H9 (cell line): ENCODE results near the gene GPAT2. TPM values are rescaled to one million over a fixed set of nuclear protein-coding genes. Genes with fewer than 3 reads are reported as not detected.
"Not testable (repeated sequence)": the region's sequence is repeated elsewhere in the genome, so short reads cannot be mapped to it uniquely, and the experiment has no call there.

Source experiments
- DNase-seq: peaks from one replicate; pipeline ENCODE4 v3.0.0-alpha.2; 2017
- H2AFZ ChIP-seq: one replicate; pipeline ENCODE4 v1.6.1; 2013; ENCODE audit warnings: mild to moderate bottlenecking, low read length, control low read depth, moderate library complexity
- H2AK5ac ChIP-seq: 2 replicates; pipeline ENCODE4 v1.6.1; 2013; ENCODE audit warnings: low read length, control low read depth, mixed read lengths; ENCODE audit not compliant: insufficient read length
- H2BK120ac ChIP-seq: one replicate; pipeline ENCODE4 v1.6.1; 2013; ENCODE audit warnings: low read depth, mild to moderate bottlenecking, low read length, control low read depth, inconsistent platforms; ENCODE audit not compliant: poor library complexity, severe bottlenecking
- H2BK12ac ChIP-seq: 2 replicates; pipeline ENCODE4 v1.6.1; 2013; ENCODE audit warnings: low read length, control low read depth, mixed read lengths, low read depth; ENCODE audit not compliant: insufficient read length
- H2BK15ac ChIP-seq: 2 replicates; pipeline ENCODE4 v1.6.1; 2013; ENCODE audit warnings: low read depth, low read length, control low read depth
- H2BK20ac ChIP-seq: one replicate; pipeline ENCODE4 v1.6.1; 2013; ENCODE audit warnings: low read depth, mild to moderate bottlenecking, low read length, control low read depth, inconsistent platforms; ENCODE audit not compliant: poor library complexity, severe bottlenecking
- H2BK5ac ChIP-seq: 2 replicates; pipeline ENCODE4 v1.6.1; 2013; ENCODE audit warnings: low read length, control low read depth, mixed read lengths; ENCODE audit not compliant: insufficient read length
- H3K14ac ChIP-seq: 2 replicates; pipeline ENCODE4 v1.6.1; 2013; ENCODE audit warnings: low read length, control low read depth; ENCODE audit not compliant: insufficient read depth
- H3K18ac ChIP-seq: 2 replicates; pipeline ENCODE4 v1.6.1; 2013; ENCODE audit warnings: low read depth, mild to moderate bottlenecking, mixed read lengths, low read length, control low read depth; ENCODE audit not compliant: insufficient read length
- H3K23ac ChIP-seq: 2 replicates; pipeline ENCODE4 v1.6.1; 2013; ENCODE audit warnings: low read length, control low read depth, mixed read lengths, low read depth; ENCODE audit not compliant: insufficient read length
- H3K23me2 ChIP-seq: 2 replicates; pipeline ENCODE4 v1.6.1; 2013; ENCODE audit warnings: low read depth, mild to moderate bottlenecking, mixed read lengths, low read length, control low read depth; ENCODE audit not compliant: insufficient read length, poor library complexity, severe bottlenecking
- H3K27ac ChIP-seq: 2 replicates; pipeline ENCODE4 v1.5.1; 2013; ENCODE audit warnings: low read length, control low read depth, mixed read lengths, low read depth; ENCODE audit not compliant: insufficient read length
- H3K27me3 ChIP-seq: 2 replicates; pipeline ENCODE4 v1.6.1; 2013; ENCODE audit warnings: low read length, control low read depth, inconsistent platforms; ENCODE audit not compliant: insufficient read depth
- H3K4ac ChIP-seq: 2 replicates; pipeline ENCODE4 v1.6.1; 2013; ENCODE audit warnings: low read depth, mild to moderate bottlenecking, control low read depth, inconsistent platforms, low read length, moderate library complexity
- H3K4me1 ChIP-seq: 2 replicates; pipeline ENCODE4 v1.6.1; 2013; ENCODE audit warnings: low read length, control low read depth, inconsistent platforms; ENCODE audit not compliant: insufficient read depth
- H3K4me2 ChIP-seq: 2 replicates; pipeline ENCODE4 v1.6.1; 2013; ENCODE audit warnings: low read length, control low read depth, mixed read lengths; ENCODE audit not compliant: insufficient read length, insufficient read depth
- H3K56ac ChIP-seq: 2 replicates; pipeline ENCODE4 v1.6.1; 2013; ENCODE audit warnings: low read depth, mild to moderate bottlenecking, mixed read lengths, low read length, control low read depth; ENCODE audit not compliant: insufficient read length
- H3K79me1 ChIP-seq: 2 replicates; pipeline ENCODE4 v1.6.1; 2013; ENCODE audit warnings: low read depth, mild to moderate bottlenecking, moderate library complexity, low read length, control low read depth, inconsistent platforms; ENCODE audit not compliant: insufficient read depth, poor library complexity, severe bottlenecking
- H3K79me2 ChIP-seq: 2 replicates; pipeline ENCODE4 v1.6.1; 2013; ENCODE audit warnings: low read length, control low read depth, inconsistent platforms; ENCODE audit not compliant: insufficient read depth
- H3K9ac ChIP-seq: 2 replicates; pipeline ENCODE4 v1.6.1; 2013; ENCODE audit warnings: low read length, control low read depth, mixed read lengths; ENCODE audit not compliant: insufficient read length; ENCODE audit errors: extremely low read depth
- H3K9me3 ChIP-seq: one replicate; pipeline ENCODE4 v1.6.1; 2013; ENCODE audit warnings: low read depth, low read length, inconsistent platforms; ENCODE audit not compliant: control insufficient read depth
- H3T11ph ChIP-seq: one replicate; pipeline ENCODE4 v1.6.1; 2013; ENCODE audit warnings: mild to moderate bottlenecking, low read length, control low read depth, inconsistent platforms
- H4K20me1 ChIP-seq: one replicate; pipeline ENCODE4 v1.6.1; 2013; ENCODE audit not compliant: control insufficient read depth, insufficient read length, insufficient read depth
- H4K5ac ChIP-seq: 2 replicates; pipeline ENCODE4 v1.6.1; 2013; ENCODE audit warnings: low read depth, mild to moderate bottlenecking, mixed read lengths, low read length, control low read depth; ENCODE audit not compliant: insufficient read length
- H4K8ac ChIP-seq: replicated peaks from 2 replicates; pipeline ENCODE4 v1.6.1; 2013; ENCODE audit warnings: low read length, control low read depth, mixed read lengths, low read depth; ENCODE audit not compliant: insufficient read length
- H4K91ac ChIP-seq: 2 replicates; pipeline ENCODE4 v1.6.1; 2013; ENCODE audit warnings: low read depth, mild to moderate bottlenecking, moderate library complexity, mixed read lengths, low read length, control low read depth; ENCODE audit not compliant: insufficient read length
- H3K27ac Mint-ChIP-seq, 3 experiments: 2 replicates in 2 of 3; 3 replicates in 1 of 3; pipeline ENCODE4 v1.8.0; 2020 to 2021; ENCODE audit warnings: mixed read lengths in 3 of 3, mild to moderate bottlenecking in 1 of 3, moderate library complexity in 1 of 3
- H3K27me3 Mint-ChIP-seq: 2 replicates; pipeline ENCODE4 v1.8.0; 2021; ENCODE audit warnings: low read depth, mild to moderate bottlenecking, moderate library complexity, mixed read lengths
- H3K36me3 Mint-ChIP-seq, 3 experiments: 2 replicates in 2 of 3; 3 replicates in 1 of 3; pipeline ENCODE4 v1.8.0; 2020 to 2021; ENCODE audit warnings: low read depth in 3 of 3, mixed read lengths in 3 of 3; ENCODE audit not compliant: insufficient read depth in 1 of 3
- H3K4me1 Mint-ChIP-seq, 2 experiments: 2 replicates each; pipeline ENCODE4 v1.8.0; 2020; ENCODE audit warnings: mixed read lengths in 2 of 2
- H3K4me3 Mint-ChIP-seq, 2 experiments: 2 replicates in 1 of 2; 3 replicates in 1 of 2; pipeline ENCODE4 v1.8.0; 2020 to 2021; ENCODE audit warnings: mild to moderate bottlenecking in 2 of 2, mixed read lengths in 2 of 2, moderate library complexity in 1 of 2
- H3K9me3 Mint-ChIP-seq, 2 experiments: 2 replicates in 1 of 2; 3 replicates in 1 of 2; pipeline ENCODE4 v1.8.0; 2020; ENCODE audit warnings: mild to moderate bottlenecking in 2 of 2, mixed read lengths in 2 of 2, moderate library complexity in 1 of 2
- WGBS: extraction: QIAGEN DNeasy Blood & Tissue Kit; methylation state at CpG from one replicate; pipeline ENCODE4 v1.1.7; 2013; ENCODE audit warnings: missing lambda C conversion rate, low lambda C conversion rate, mixed read lengths; ENCODE audit not compliant: insufficient read length; ENCODE audit errors: extremely low coverage; 5-methylcytosine and 5-hydroxymethylcytosine counted together
- total RNA-seq: library from RNA; stranded (reverse); gene quantifications from 2 replicates; pipeline ENCODE4 v1.2.1, GENCODE V29; 2021

Gene GPAT2
- total RNA-seq, 1 experiment from 2014 or later, result 0.17 TPM

DNA sequence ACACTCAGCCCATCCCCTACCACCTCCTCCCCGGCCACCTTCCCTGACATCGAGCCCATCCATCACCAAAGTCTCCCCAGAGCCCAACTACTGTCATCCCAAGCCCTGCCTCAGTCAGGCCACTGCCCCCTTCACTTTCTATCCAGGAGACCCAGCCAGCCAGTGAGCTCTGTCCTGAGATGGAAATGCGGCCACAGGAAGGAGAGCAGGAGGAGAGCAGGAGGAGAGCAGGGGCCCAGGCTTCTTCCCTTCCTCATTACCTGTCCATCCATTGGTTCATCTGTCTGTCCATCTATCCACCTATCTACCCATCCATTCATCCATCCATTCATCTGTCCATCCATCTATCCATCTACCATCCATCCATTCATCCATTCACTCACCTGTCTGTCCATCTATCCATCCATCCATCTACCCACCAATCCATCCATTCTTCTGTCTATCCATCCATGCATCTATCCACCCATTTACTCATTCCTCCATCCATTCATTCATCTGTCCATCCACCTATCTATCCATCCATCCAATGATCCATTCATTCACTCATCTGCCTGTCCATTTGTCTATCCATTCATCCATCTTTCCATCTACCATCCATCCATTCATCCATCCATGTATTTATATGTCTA is 29.4 kb upstream of the GPAT2 start:
- H2BK120ac ChIP-seq, H3K4me3 Mint-ChIP-seq, H4K20me1 ChIP-seq, H3K9me3 Mint-ChIP-seq, H3K36me3 Mint-ChIP-seq, H3K4me1 ChIP-seq, H3K27me3 Mint-ChIP-seq, H4K5ac ChIP-seq, H3K79me1 ChIP-seq, H3K9me3 ChIP-seq, H2BK5ac ChIP-seq, H2BK20ac ChIP-seq, H4K91ac ChIP-seq, H3K18ac ChIP-seq, H2BK12ac ChIP-seq, H3K27ac Mint-ChIP-seq, H2BK15ac ChIP-seq, H3K4ac ChIP-seq, H3K27ac ChIP-seq, H3K79me2 ChIP-seq, H2AFZ ChIP-seq, H4K8ac ChIP-seq, H3K23ac ChIP-seq, H3K9ac ChIP-seq, H3T11ph ChIP-seq, H3K14ac ChIP-seq, H3K23me2 ChIP-seq, DNase-seq, H2AK5ac ChIP-seq, H3K27me3 ChIP-seq, H3K4me2 ChIP-seq, H3K56ac ChIP-seq: not testable (repeated sequence)
- no CpG with 5 or more reads among the region's 3 CpGs for WGBS
- H3K4me1 Mint-ChIP-seq, result peaks cover 3 to 12% of the 10 kb centered on the region in 2 experiments
